NCI-H1436 (cell line): ENCODE results near the gene FRMPD4.
"Not testable (repeated sequence)": the region's sequence is repeated elsewhere in the genome, so short reads cannot be mapped to it uniquely, and the experiment has no call there.

Source experiments
- DNase-seq: peaks from one replicate; lab custom pipeline; 2025; lab: John Stamatoyannopoulos, UW

FRMPD4 gene

GRCh38 chrX:12138361-12139313 is at the start of gene FRMPD4:
Gene FRMPD4 (plus strand): TSS chrX:12138473. CDS start chrX:12138972, 499 bp downstream.
- DNase-seq: no peak

GRCh38 chrX:12089740-12090139 is 48.5 kb upstream of the FRMPD4 start:
- no peak for DNase-seq

- no peak for DNase-seq
These were observed 25.0 kb upstream of the FRMPD4 start for GRCh38 chrX:12113321-12113720.

GRCh38 chrX:12115377-12115776 is 22.9 kb upstream of the FRMPD4 start:
- DNase-seq: no peak

- no peak for DNase-seq
These were observed 20.1 kb upstream of the FRMPD4 start for GRCh38 chrX:12118134-12118533.

GRCh38 chrX:12128017-12128416 is 10.3 kb upstream of the FRMPD4 start:
- no peak for DNase-seq

- DNase-seq: no peak
These were observed 317 bp upstream of the FRMPD4 start for GRCh38 chrX:12137951-12138360.

- DNase-seq: no peak
These were observed 1.8 kb downstream of the FRMPD4 start for GRCh38 chrX:12139934-12140611.

- DNase-seq: no peak
These were observed 3.2 kb downstream of the FRMPD4 start for GRCh38 chrX:12141511-12141910.

- DNase-seq: no peak
These were observed 4.4 kb downstream of the FRMPD4 start for GRCh38 chrX:12142661-12143060.

GRCh38 chrX:12145402-12145801 is 7.1 kb downstream of the FRMPD4 start:
- no peak for DNase-seq

GRCh38 chrX:12149670-12150407 is 11.6 kb downstream of the FRMPD4 start:
- DNase-seq: no peak

- no peak for DNase-seq
These were observed 15.0 kb downstream of the FRMPD4 start for GRCh38 chrX:12153317-12153716.

- DNase-seq: no peak
These were observed 15.5 kb downstream of the FRMPD4 start for GRCh38 chrX:12153741-12154140.

- DNase-seq: no peak
These were observed 21.5 kb downstream of the FRMPD4 start for GRCh38 chrX:12159799-12160198.

- DNase-seq: no peak
These were observed 24.1 kb downstream of the FRMPD4 start for GRCh38 chrX:12162420-12162819.

- not testable (repeated sequence) for DNase-seq
These were observed 25.9 kb downstream of the FRMPD4 start for GRCh38 chrX:12164180-12164579.

- no peak for DNase-seq
These were observed 32.5 kb downstream of the FRMPD4 start for GRCh38 chrX:12170755-12171154.

- no peak for DNase-seq
These were observed 36.1 kb downstream of the FRMPD4 start for GRCh38 chrX:12174358-12174757.

GRCh38 chrX:12197030-12197429 is 58.8 kb downstream of the FRMPD4 start:
- no peak for DNase-seq

- no peak for DNase-seq
These were observed 68.1 kb downstream of the FRMPD4 start for GRCh38 chrX:12206413-12206812.

- no peak for DNase-seq
These were observed 72.0 kb downstream of the FRMPD4 start for GRCh38 chrX:12210196-12210815.
